AG04450 (cell line): Measurements from ENCODE around the gene SUCLG2. TPM values are rescaled to one million over a fixed set of nuclear protein-coding genes. Genes with fewer than 3 reads are reported as not detected.
A peak's percentile ranks its signal among the peaks of the same experiment; 100 is the strongest.

ENCODE experiments used
- CTCF ChIA-PET: fragments of 300-600, 350-600 bp; formaldehyde crosslinking; extraction: SDS; loops from one replicate; lab custom pipeline; 2022; ENCODE audit warnings: antibody characterized with exemption, inconsistent platforms; lab: Charles Lee
- POLR2A ChIA-PET: fragments of 350-600 bp; formaldehyde crosslinking; extraction: SDS; loops from one replicate; lab custom pipeline; 2021; ENCODE audit warnings: antibody characterized with exemption, inconsistent platforms; lab: Yijun Ruan, JAX
- DNase-seq: peaks from one replicate; pipeline ENCODE4 v3.0.0-alpha.2; 2011; ENCODE audit warnings: low read depth, low spot score
- H3K27ac ChIP-seq: one replicate; pipeline ENCODE4 v1.5.1; 2012; ENCODE audit warnings: low read depth, low read length, control low read depth
- H3K27me3 ChIP-seq: one replicate; pipeline ENCODE4 v1.6.0; 2012; ENCODE audit warnings: low read length; ENCODE audit not compliant: control insufficient read depth, insufficient read depth
- H3K4me3 ChIP-seq: 2 replicates; pipeline ENCODE4 v1.5.1; 2011; ENCODE audit warnings: mild to moderate bottlenecking, low read depth, low read length, control low read depth
- H3K9me3 ChIP-seq: 2 replicates; pipeline ENCODE4 v1.5.1; 2012; ENCODE audit warnings: low read length; ENCODE audit not compliant: control insufficient read depth, insufficient read depth
- polyA plus RNA-seq: library from polyadenylated mRNA; depleted of rRNA; stranded (reverse); fragments of >200 nt; gene quantifications from 2 replicates; pipeline ENCODE4 v1.2.3, GENCODE V29; 2011
- TF ChIP-seq, protein P1 (sequence below): IDR thresholded peaks from 2 replicates; pipeline ENCODE4 v1.5.1; 2011; ENCODE audit warnings: low read depth, low read length, control low read depth, inconsistent platforms

Gene SUCLG2
- polyA plus RNA-seq, 1 experiment: 54.2 TPM

- POLR2A ChIA-PET: no interaction called here
Observed at GRCh38 chr3:67661089-67661488, 6.7 kb upstream of the SUCLG2 start.

DNA sequence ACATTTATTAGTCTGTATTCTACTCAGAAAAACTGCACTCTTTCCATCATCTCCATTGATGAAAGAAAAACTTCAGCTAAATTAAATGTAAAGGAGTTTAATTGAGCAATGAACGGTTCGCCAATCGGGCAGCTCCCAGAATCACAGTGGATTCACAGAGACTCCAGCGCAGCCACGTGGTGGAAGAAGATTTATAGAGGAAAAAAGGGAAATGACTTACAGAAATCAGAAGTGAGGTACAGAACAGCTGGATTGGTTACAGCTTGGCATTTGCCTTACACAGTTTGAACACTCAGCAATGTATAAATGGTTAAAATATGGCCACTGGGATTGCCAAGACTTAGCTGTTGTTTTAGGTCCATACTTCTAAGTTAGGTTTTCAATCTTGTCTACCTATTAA, 2.8 kb upstream of the SUCLG2 start:
- Histone ChIP-seq H3K9me3 (peaks cover 4% of the 10 kb centered on the region; the same call in 1 of the 2 replicates), H3K4me3 (no peak overlapping the region), H3K27me3 (no peaks in the 10 kb centered on the region), H3K27ac (no peak overlapping the region)
- no peak for DNase-seq
- ChIA-PET POLR2A (no interaction called here), CTCF (no interaction called here)
- TF ChIP-seq, protein P1, sequence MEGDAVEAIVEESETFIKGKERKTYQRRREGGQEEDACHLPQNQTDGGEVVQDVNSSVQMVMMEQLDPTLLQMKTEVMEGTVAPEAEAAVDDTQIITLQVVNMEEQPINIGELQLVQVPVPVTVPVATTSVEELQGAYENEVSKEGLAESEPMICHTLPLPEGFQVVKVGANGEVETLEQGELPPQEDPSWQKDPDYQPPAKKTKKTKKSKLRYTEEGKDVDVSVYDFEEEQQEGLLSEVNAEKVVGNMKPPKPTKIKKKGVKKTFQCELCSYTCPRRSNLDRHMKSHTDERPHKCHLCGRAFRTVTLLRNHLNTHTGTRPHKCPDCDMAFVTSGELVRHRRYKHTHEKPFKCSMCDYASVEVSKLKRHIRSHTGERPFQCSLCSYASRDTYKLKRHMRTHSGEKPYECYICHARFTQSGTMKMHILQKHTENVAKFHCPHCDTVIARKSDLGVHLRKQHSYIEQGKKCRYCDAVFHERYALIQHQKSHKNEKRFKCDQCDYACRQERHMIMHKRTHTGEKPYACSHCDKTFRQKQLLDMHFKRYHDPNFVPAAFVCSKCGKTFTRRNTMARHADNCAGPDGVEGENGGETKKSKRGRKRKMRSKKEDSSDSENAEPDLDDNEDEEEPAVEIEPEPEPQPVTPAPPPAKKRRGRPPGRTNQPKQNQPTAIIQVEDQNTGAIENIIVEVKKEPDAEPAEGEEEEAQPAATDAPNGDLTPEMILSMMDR: no peak

More at GRCh38 chr3:67661089-67661488, 6.7 kb upstream of the SUCLG2 start:
- H3K9me3 ChIP-seq: no peaks in the 10 kb centered on the region; the same call in 1 of the 2 replicates
- TF ChIP-seq, protein P1: no peak
- CTCF ChIA-PET: interaction anchor here (0.8 kb wide), 1 partner anchor 13 kb away, joined by 3 read pairs; no protein-coding TSS in a partner anchor
- no peak overlapping the region for H3K4me3 ChIP-seq
- no peak overlapping the region for H3K27ac ChIP-seq
- no peak for DNase-seq
- H3K27me3 ChIP-seq: no peaks in the 10 kb centered on the region

DNA sequence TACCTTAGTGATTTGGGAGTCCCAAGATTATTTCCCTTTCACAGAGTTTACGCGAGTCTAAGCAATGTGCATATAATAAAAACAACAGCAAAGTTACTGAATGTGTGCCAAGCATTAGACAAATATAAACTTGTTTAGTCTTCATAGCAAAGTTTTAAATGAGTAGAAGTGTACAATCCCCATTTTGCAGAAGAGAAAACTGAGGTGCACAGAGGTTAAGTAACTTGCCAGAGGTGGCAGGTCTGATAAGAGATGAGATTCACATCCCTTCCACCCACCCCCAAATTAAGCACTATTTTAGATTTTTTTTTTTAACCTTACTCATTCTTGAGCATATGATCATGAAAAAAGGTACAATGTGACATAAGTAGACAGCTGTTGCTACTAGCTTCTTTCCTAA, 2.2 kb upstream of the SUCLG2 start:
- ChIA-PET POLR2A (no interaction called here), CTCF (interaction anchor here (0.8 to 1.3 kb wide), 2 partner anchors 51 to 272 kb away, joined by 3 read pairs; no protein-coding TSS in a partner anchor)
- H3K4me3 ChIP-seq: no peak overlapping the region
- peaks cover 4% of the 10 kb centered on the region; the same call in 1 of the 2 replicates for H3K9me3 ChIP-seq
- H3K27me3 ChIP-seq: no peaks in the 10 kb centered on the region
- no peak for DNase-seq
- H3K27ac ChIP-seq: no peak overlapping the region
- TF ChIP-seq, protein P1: no peak

- no peak for DNase-seq
- H3K9me3 ChIP-seq: peaks cover 4% of the 10 kb centered on the region; the same call in 1 of the 2 replicates
- ChIA-PET CTCF (interaction anchor here (0.6 to 1.5 kb wide), 6 partner anchors 8 to 1434 kb away, joined by 3 to 5 read pairs (median 3); no protein-coding TSS in a partner anchor), POLR2A (no interaction called here)
- H3K4me3 ChIP-seq: no peak overlapping the region
- TF ChIP-seq, protein P1: no peak
- H3K27me3 ChIP-seq: no peaks in the 10 kb centered on the region
- no peak overlapping the region for H3K27ac ChIP-seq
Observed at GRCh38 chr3:67655364-67656121, 1.1 kb upstream of the SUCLG2 start.

GRCh38 chr3:67654844-67655177, 399 bp upstream of the SUCLG2 start:
- peak overlapping the region; percentile 76 for H3K4me3 ChIP-seq
- peaks cover 4% of the 10 kb centered on the region; the same call in 1 of the 2 replicates for H3K9me3 ChIP-seq
- POLR2A ChIA-PET: interaction anchor here (1.2 kb wide), 1 partner anchor 20 kb away, joined by 4 read pairs; no protein-coding TSS in a partner anchor
- CTCF ChIA-PET: interaction anchor here (0.9 to 1.5 kb wide), 3 partner anchors 9 to 273 kb away, joined by 3 to 5 read pairs (median 3); no protein-coding TSS in a partner anchor
- peak overlapping the region; percentile 79 for H3K27ac ChIP-seq
- H3K27me3 ChIP-seq: no peaks in the 10 kb centered on the region
- DNase-seq: no peak
- TF ChIP-seq, protein P1: no peak
